ENCODE data around the gene LRGUK.

LRGUK gene

DNA sequence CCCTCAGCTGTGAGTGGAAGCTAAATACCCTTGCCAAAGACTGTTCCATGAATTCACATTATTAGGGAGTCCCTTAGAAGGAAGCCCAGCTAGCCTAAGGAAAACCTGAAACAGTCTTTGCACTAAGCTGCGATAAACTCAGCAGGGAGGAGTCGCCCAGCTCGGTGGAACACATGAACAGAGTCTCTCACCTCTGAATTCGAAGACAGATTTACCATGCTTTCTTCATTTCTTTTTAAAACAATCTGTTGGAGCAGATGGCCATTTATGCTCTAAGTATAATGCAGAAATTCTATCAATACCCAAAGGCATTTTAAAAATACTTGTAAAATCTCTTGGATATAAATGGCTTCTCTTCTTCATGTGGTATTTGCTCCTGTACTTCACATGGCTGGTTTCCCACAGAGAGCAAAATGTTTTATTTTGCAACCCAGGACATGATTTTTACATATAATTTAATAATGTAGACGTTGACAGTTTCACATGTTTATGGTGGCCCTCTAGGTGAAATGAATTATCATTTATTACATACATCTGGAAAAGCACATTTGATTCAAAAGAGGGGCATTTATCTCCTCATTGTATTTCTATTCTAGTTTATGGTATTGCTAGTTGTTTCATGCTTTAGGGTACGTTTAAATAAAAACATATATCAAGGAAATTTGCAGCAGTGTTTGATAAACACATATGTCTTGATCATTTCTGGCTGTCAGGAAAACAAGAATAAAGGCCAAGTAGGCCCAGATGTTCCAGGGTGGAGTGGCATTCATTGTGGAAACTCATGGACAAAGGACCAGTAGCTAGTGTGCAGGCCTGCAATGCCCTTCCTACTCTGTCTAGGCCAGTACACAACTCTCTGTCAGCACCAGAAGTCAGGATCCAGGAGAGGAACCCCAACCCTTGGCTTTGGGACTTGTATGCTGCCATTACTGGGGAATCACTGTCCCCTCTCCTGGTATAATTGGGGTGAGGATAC is 52.2 kb downstream of the LRGUK start:
- Histone ChIP-seq H3K4me3 (ENCODE audit: low read length) (no peak overlapping the region), H3F3A (ENCODE audit: insufficient read depth, low read length) (0 out of 2 replicates have a peak, but pooled peaks cover 5% of the 10 kb centered on the region), H3K4me2 (ENCODE audit: low read depth, low read length) (no peak overlapping the region), H2AFZ (ENCODE audit: low read length) (no peak overlapping the region), H3K27me3 (replicated peaks; ENCODE audit: insufficient read depth, low read length) (no peaks in the 10 kb centered on the region), H3K79me2 (ENCODE audit: low read length) (no peaks in the 10 kb centered on the region), H3K9me3 (replicated peaks; ENCODE audit: insufficient read depth, low read length) (no peaks in the 10 kb centered on the region), H3K36me3 (replicated peaks; ENCODE audit: insufficient read depth, low read length) (no peaks in the 10 kb centered on the region), H3K9ac (ENCODE audit: low read length) (no peak overlapping the region), H4K20me1 (ENCODE audit: insufficient read depth, low read length) (no peaks in the 10 kb centered on the region), H3K27ac (ENCODE audit: low read length) (no peak overlapping the region), H3K9me2 (replicated peaks; ENCODE audit: insufficient read depth, low read length) (no peaks in the 10 kb centered on the region), H3K4me1 (ENCODE audit: low read length) (peaks cover 13% of the 10 kb centered on the region)
- TF ChIP-seq, protein P1, sequence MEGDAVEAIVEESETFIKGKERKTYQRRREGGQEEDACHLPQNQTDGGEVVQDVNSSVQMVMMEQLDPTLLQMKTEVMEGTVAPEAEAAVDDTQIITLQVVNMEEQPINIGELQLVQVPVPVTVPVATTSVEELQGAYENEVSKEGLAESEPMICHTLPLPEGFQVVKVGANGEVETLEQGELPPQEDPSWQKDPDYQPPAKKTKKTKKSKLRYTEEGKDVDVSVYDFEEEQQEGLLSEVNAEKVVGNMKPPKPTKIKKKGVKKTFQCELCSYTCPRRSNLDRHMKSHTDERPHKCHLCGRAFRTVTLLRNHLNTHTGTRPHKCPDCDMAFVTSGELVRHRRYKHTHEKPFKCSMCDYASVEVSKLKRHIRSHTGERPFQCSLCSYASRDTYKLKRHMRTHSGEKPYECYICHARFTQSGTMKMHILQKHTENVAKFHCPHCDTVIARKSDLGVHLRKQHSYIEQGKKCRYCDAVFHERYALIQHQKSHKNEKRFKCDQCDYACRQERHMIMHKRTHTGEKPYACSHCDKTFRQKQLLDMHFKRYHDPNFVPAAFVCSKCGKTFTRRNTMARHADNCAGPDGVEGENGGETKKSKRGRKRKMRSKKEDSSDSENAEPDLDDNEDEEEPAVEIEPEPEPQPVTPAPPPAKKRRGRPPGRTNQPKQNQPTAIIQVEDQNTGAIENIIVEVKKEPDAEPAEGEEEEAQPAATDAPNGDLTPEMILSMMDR (IDR thresholded peaks at IDR 0.05; ENCODE audit: low read length) = no peak
- no peak for DNase-seq

DNA sequence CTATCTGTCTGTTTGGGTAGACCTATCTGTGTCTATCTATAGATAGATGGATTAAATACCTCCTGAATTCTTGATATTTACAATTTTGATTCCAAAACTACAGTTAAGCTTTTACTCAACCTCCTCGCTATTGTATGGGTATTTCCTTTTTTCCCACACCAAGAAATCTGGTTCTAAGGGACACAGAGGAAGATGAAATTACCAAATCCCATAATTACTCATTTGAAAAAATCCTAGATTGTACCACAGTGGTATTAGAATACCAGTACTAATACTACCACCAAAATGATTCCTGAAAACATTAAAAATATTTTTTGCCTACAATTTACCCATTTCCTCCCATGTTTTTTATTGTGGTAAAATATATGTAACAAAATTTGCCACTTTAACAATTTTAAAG is 53.2 kb downstream of the LRGUK start:
- no peak for DNase-seq
- H3K36me3 ChIP-seq (replicated peaks; ENCODE audit: insufficient read depth, low read length) = no peaks in the 10 kb centered on the region
- H3K9me3 ChIP-seq (replicated peaks; ENCODE audit: insufficient read depth, low read length) = no peaks in the 10 kb centered on the region
- H2AFZ ChIP-seq (ENCODE audit: low read length) = no peak overlapping the region
- H3K4me1 ChIP-seq (ENCODE audit: low read length) = peaks cover 3% of the 10 kb centered on the region
- H3K4me3 ChIP-seq (ENCODE audit: low read length) = no peak overlapping the region
- H3K9me2 ChIP-seq (replicated peaks; ENCODE audit: insufficient read depth, low read length) = no peaks in the 10 kb centered on the region
- H4K20me1 ChIP-seq (ENCODE audit: insufficient read depth, low read length) = no peaks in the 10 kb centered on the region
- TF ChIP-seq, protein P1 (IDR thresholded peaks at IDR 0.05; ENCODE audit: low read length) = no peak
- TF ChIP-seq EZH2phosphoT487 (IDR thresholded peaks at IDR 0.05; ENCODE audit: low read length) (no peak), EZH2 (optimal IDR thresholded peaks at IDR 0.05; ENCODE audit: low read depth, low read length) (no peak)
- no peaks in the 10 kb centered on the region for H3F3A ChIP-seq (ENCODE audit: insufficient read depth, low read length)
- H3K27me3 ChIP-seq (replicated peaks; ENCODE audit: insufficient read depth, low read length) = no peaks in the 10 kb centered on the region
- no peak overlapping the region for H3K27ac ChIP-seq (ENCODE audit: low read length)
- H3K79me2 ChIP-seq (ENCODE audit: low read length) = no peaks in the 10 kb centered on the region
- H3K9ac ChIP-seq (ENCODE audit: low read length) = no peak overlapping the region
- no peak overlapping the region for H3K4me2 ChIP-seq (ENCODE audit: low read depth, low read length)

DNA sequence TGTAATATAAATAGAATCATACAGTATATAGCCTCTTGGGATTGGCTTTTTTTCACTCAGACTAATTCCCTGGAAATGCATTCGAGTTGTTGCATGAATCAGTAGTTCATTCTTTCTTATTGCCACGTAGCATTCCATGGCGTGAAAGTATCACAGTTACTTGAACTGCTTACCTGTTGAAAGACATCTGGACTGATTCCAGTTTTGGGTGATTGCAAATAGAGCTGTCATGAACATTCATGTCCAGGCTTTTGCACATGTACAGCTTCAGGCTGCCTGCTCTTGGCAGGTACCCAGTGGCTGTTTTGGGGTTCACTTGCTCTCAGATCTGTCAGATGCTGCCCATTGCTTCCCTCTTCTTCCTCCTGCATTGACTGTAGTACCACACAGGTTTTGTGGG is 54.9 kb downstream of the LRGUK start:
- H3K9me2 ChIP-seq (replicated peaks; ENCODE audit: insufficient read depth, low read length) = no peaks in the 10 kb centered on the region
- no peaks in the 10 kb centered on the region for H3K27me3 ChIP-seq (replicated peaks; ENCODE audit: insufficient read depth, low read length)
- TF ChIP-seq EZH2phosphoT487 (IDR thresholded peaks at IDR 0.05; ENCODE audit: low read length) = no peak
- TF ChIP-seq EZH2 (optimal IDR thresholded peaks at IDR 0.05; ENCODE audit: low read depth, low read length) = no peak
- TF ChIP-seq, protein P1 (IDR thresholded peaks at IDR 0.05; ENCODE audit: low read length) = no peak
- no peaks in the 10 kb centered on the region for H3K36me3 ChIP-seq (replicated peaks; ENCODE audit: insufficient read depth, low read length)
- H3K4me1 ChIP-seq (ENCODE audit: low read length) = no peaks in the 10 kb centered on the region
- H3K9ac ChIP-seq (ENCODE audit: low read length) = no peak overlapping the region
- H4K20me1 ChIP-seq (ENCODE audit: insufficient read depth, low read length) = no peaks in the 10 kb centered on the region
- no peaks in the 10 kb centered on the region for H3K9me3 ChIP-seq (replicated peaks; ENCODE audit: insufficient read depth, low read length)
- H3K4me2 ChIP-seq (ENCODE audit: low read depth, low read length) = no peak overlapping the region
- H3F3A ChIP-seq (ENCODE audit: insufficient read depth, low read length) = no peaks in the 10 kb centered on the region
- H3K4me3 ChIP-seq (ENCODE audit: low read length) = no peak overlapping the region
- H2AFZ ChIP-seq (ENCODE audit: low read length) = no peak overlapping the region
- DNase-seq = no peak
- H3K27ac ChIP-seq (ENCODE audit: low read length) = no peak overlapping the region
- no peaks in the 10 kb centered on the region for H3K79me2 ChIP-seq (ENCODE audit: low read length)
